MG63 (cell line): Measurements from ENCODE around the gene GALNT10. TPM values are rescaled to one million over a fixed set of nuclear protein-coding genes. Genes with fewer than 3 reads are reported as not detected.
A peak's percentile ranks its signal among the peaks of the same experiment; 100 is the strongest.

ENCODE experiments used
- DNase-seq: peaks from one replicate; pipeline ENCODE4 v3.0.0-alpha.2; 2020
- H3K27me3 ChIP-seq: fragments of 250-450 bp; sonication (Bioruptor Pico); 2 replicates; pipeline ENCODE4 v1.5.1; 2020; ENCODE audit warnings: mild to moderate bottlenecking, moderate library complexity
- H3K36me3 ChIP-seq: fragments of 250-450 bp; sonication (Bioruptor Pico); 2 replicates; pipeline ENCODE4 v1.5.1; 2020; ENCODE audit warnings: mild to moderate bottlenecking, moderate library complexity
- H3K4me3 ChIP-seq: fragments of 250-450 bp; sonication (Bioruptor Pico); 2 replicates; pipeline ENCODE4 v1.5.1; 2020; ENCODE audit warnings: mild to moderate bottlenecking, moderate library complexity
- H3K9me3 ChIP-seq: fragments of 250-450 bp; sonication (Bioruptor Pico); 2 replicates; pipeline ENCODE4 v1.5.1; 2020; ENCODE audit warnings: mild to moderate bottlenecking, moderate library complexity
- total RNA-seq: library from RNA; depleted of rRNA; stranded (reverse); fragments of >200 nt; shearing (Covaris generic); gene quantifications from 2 replicates; pipeline ENCODE4 v1.2.3, GENCODE V29; 2014; ENCODE audit warnings: low replicate concordance

Gene GALNT10
- total RNA-seq, 1 experiment from 2014 or later = 26.3 TPM

GRCh38 chr5:154262342-154262741, 71.8 kb downstream of the GALNT10 start:
- no peak overlapping the region for H3K4me3 ChIP-seq
- H3K36me3 ChIP-seq = no peaks in the 10 kb centered on the region
- no peaks in the 10 kb centered on the region for H3K27me3 ChIP-seq
- no peak for DNase-seq
- no peaks in the 10 kb centered on the region for H3K9me3 ChIP-seq

GRCh38 chr5:154264549-154265196, 74.1 kb downstream of the GALNT10 start:
- DNase-seq = no peak
- Histone ChIP-seq H3K27me3 (no peaks in the 10 kb centered on the region), H3K36me3 (no peaks in the 10 kb centered on the region), H3K9me3 (no peaks in the 10 kb centered on the region), H3K4me3 (no peak overlapping the region)

GRCh38 chr5:154265197-154265773, 74.8 kb downstream of the GALNT10 start:
- Histone ChIP-seq H3K9me3 (no peaks in the 10 kb centered on the region), H3K36me3 (no peaks in the 10 kb centered on the region), H3K4me3 (no peak overlapping the region), H3K27me3 (no peaks in the 10 kb centered on the region)
- no peak for DNase-seq

GRCh38 chr5:154267516-154267915, 77.0 kb downstream of the GALNT10 start:
- DNase-seq = peak; percentile 57
- Histone ChIP-seq H3K36me3 (no peaks in the 10 kb centered on the region), H3K9me3 (no peaks in the 10 kb centered on the region), H3K27me3 (no peaks in the 10 kb centered on the region), H3K4me3 (no peak overlapping the region)

GRCh38 chr5:154268073-154268472, 77.5 kb downstream of the GALNT10 start:
- Histone ChIP-seq H3K9me3 (no peaks in the 10 kb centered on the region), H3K27me3 (no peaks in the 10 kb centered on the region), H3K4me3 (no peak overlapping the region), H3K36me3 (no peaks in the 10 kb centered on the region)
- no peak for DNase-seq

- Histone ChIP-seq H3K27me3 (no peaks in the 10 kb centered on the region), H3K36me3 (no peaks in the 10 kb centered on the region), H3K4me3 (no peak overlapping the region), H3K9me3 (no peaks in the 10 kb centered on the region)
- no peak for DNase-seq
Observed at GRCh38 chr5:154269414-154269813, 78.9 kb downstream of the GALNT10 start.

GRCh38 chr5:154271466-154271865, 80.9 kb downstream of the GALNT10 start:
- no peak overlapping the region for H3K4me3 ChIP-seq
- no peak for DNase-seq
- no peaks in the 10 kb centered on the region for H3K36me3 ChIP-seq
- no peaks in the 10 kb centered on the region for H3K27me3 ChIP-seq
- H3K9me3 ChIP-seq = no peaks in the 10 kb centered on the region

GRCh38 chr5:154271936-154272514, 81.5 kb downstream of the GALNT10 start:
- DNase-seq = no peak
- no peak overlapping the region for H3K4me3 ChIP-seq
- no peaks in the 10 kb centered on the region for H3K27me3 ChIP-seq
- H3K36me3 ChIP-seq = no peaks in the 10 kb centered on the region
- H3K9me3 ChIP-seq = no peaks in the 10 kb centered on the region

- DNase-seq = peak; percentile 30
- Histone ChIP-seq H3K9me3 (no peaks in the 10 kb centered on the region), H3K4me3 (no peak overlapping the region), H3K27me3 (no peaks in the 10 kb centered on the region), H3K36me3 (no peaks in the 10 kb centered on the region)
Observed at GRCh38 chr5:154273028-154273617, 82.6 kb downstream of the GALNT10 start.

- Histone ChIP-seq H3K36me3 (no peaks in the 10 kb centered on the region), H3K27me3 (no peaks in the 10 kb centered on the region), H3K9me3 (no peaks in the 10 kb centered on the region), H3K4me3 (no peak overlapping the region)
- DNase-seq = no peak
Observed at GRCh38 chr5:154273963-154274827, 83.7 kb downstream of the GALNT10 start.

GRCh38 chr5:154274828-154275185, 84.3 kb downstream of the GALNT10 start:
- Histone ChIP-seq H3K9me3 (no peaks in the 10 kb centered on the region), H3K4me3 (no peak overlapping the region), H3K36me3 (no peaks in the 10 kb centered on the region), H3K27me3 (no peaks in the 10 kb centered on the region)
- DNase-seq = no peak

GRCh38 chr5:154275566-154275965, 85.0 kb downstream of the GALNT10 start:
- Histone ChIP-seq H3K4me3 (no peak overlapping the region), H3K27me3 (no peaks in the 10 kb centered on the region), H3K9me3 (no peaks in the 10 kb centered on the region), H3K36me3 (no peaks in the 10 kb centered on the region)
- DNase-seq = no peak

- no peak for DNase-seq
Observed at GRCh38 chr5:154276261-154276972, 85.9 kb downstream of the GALNT10 start.

GRCh38 chr5:154276973-154277331, 86.4 kb downstream of the GALNT10 start:
- no peak overlapping the region for H3K4me3 ChIP-seq
- H3K9me3 ChIP-seq = no peaks in the 10 kb centered on the region
- no peaks in the 10 kb centered on the region for H3K36me3 ChIP-seq
- DNase-seq = peak; percentile 99
- H3K27me3 ChIP-seq = no peaks in the 10 kb centered on the region

More at GRCh38 chr5:154276261-154276972, 85.9 kb downstream of the GALNT10 start:
- Histone ChIP-seq H3K4me3 (no peak overlapping the region), H3K36me3 (no peaks in the 10 kb centered on the region), H3K9me3 (no peaks in the 10 kb centered on the region), H3K27me3 (no peaks in the 10 kb centered on the region)

- DNase-seq = no peak
- no peaks in the 10 kb centered on the region for H3K36me3 ChIP-seq
- H3K9me3 ChIP-seq = no peaks in the 10 kb centered on the region
- no peaks in the 10 kb centered on the region for H3K27me3 ChIP-seq
- H3K4me3 ChIP-seq = no peak overlapping the region
Observed at GRCh38 chr5:154277499-154277898, 87.0 kb downstream of the GALNT10 start.

GRCh38 chr5:154278186-154278585, 87.7 kb downstream of the GALNT10 start:
- H3K9me3 ChIP-seq = no peaks in the 10 kb centered on the region
- no peak overlapping the region for H3K4me3 ChIP-seq
- H3K27me3 ChIP-seq = no peaks in the 10 kb centered on the region
- DNase-seq = no peak
- no peaks in the 10 kb centered on the region for H3K36me3 ChIP-seq
